GM10266 (cell line): ENCODE results near the gene NPRL2.

Experiments used
- DNase-seq: peaks from one replicate; pipeline ENCODE4 v3.0.0; 2012; ENCODE audit errors: extremely low spot score
- TF ChIP-seq, protein P1 (sequence below): IDR thresholded peaks from 2 replicates; pipeline ENCODE4 v1.5.1; 2012; ENCODE audit warnings: mild to moderate bottlenecking, low read depth; ENCODE audit not compliant: control insufficient read depth, insufficient read depth; ENCODE audit errors: missing control alignments

Gene NPRL2

DNA sequence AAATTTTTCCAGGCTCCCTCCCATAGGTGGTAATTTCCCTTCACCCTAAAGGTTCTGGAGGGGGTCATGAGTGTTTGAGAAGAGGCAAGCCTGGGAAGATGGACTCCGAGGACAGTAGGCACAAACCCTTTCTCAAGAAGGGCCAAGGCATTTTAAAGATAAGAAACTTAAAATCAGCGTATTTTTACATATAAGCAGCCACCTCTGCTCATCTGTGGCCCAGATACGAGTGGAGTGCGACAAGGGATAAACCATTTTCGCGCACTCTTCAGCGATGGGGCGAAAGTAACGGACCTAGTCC lies 10.5 kb downstream of the NPRL2 start:
- TF ChIP-seq, protein P1, sequence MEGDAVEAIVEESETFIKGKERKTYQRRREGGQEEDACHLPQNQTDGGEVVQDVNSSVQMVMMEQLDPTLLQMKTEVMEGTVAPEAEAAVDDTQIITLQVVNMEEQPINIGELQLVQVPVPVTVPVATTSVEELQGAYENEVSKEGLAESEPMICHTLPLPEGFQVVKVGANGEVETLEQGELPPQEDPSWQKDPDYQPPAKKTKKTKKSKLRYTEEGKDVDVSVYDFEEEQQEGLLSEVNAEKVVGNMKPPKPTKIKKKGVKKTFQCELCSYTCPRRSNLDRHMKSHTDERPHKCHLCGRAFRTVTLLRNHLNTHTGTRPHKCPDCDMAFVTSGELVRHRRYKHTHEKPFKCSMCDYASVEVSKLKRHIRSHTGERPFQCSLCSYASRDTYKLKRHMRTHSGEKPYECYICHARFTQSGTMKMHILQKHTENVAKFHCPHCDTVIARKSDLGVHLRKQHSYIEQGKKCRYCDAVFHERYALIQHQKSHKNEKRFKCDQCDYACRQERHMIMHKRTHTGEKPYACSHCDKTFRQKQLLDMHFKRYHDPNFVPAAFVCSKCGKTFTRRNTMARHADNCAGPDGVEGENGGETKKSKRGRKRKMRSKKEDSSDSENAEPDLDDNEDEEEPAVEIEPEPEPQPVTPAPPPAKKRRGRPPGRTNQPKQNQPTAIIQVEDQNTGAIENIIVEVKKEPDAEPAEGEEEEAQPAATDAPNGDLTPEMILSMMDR: no peak
- DNase-seq: no peak

DNA sequence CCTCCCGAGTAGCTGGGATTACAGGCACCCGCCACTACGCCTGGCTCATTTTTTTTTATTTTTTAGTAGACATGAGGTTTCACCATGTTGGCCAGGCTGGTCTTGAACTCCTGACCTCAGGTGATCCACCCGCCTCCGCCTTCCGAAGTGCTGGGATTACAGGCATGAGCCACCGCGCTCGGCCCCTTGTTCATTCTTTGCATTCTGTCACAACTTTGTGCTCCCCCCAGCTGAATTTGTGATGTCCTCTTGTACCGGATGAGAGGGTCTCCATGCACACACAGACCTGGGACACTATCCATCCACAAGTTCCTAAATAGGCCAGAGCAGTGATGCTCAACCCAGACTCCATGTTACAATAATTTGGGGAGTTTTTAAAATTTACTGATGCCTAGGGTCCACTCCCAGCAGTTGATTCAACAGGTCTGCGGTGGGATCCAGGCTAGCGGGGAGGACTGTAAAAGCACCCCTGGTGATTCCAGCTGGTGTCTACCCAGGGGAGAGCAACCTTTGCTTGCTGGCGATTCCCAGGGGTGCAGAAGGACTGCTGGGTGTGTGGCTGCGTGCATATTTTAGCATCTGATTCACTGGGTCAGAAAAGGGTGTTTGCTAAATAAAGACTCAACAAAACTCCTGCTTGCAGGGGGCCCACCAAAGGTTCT lies 11.0 kb downstream of the NPRL2 start:
- TF ChIP-seq, protein P1: no peak
- DNase-seq: no peak

DNA sequence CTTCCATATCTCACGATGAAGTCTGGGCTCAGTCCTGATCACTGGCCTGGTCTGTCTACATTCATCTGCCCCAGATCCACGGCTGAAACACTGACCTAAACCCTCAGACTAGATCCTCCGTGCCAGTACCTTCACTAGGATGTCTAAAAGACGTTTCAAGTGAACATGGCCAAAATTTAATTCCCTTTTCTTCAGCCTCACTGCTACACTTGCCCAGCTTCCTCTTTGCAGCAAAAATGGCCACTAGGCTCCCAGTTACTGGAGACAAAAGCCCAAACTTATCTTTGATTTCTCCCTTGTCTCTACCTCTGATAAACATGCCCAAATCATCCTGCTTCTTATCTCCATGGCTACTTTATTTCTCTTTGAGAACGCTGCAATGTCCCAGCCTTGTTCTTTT lies 11.6 kb downstream of the NPRL2 start:
- no peak for DNase-seq
- TF ChIP-seq, protein P1: no peak

DNA sequence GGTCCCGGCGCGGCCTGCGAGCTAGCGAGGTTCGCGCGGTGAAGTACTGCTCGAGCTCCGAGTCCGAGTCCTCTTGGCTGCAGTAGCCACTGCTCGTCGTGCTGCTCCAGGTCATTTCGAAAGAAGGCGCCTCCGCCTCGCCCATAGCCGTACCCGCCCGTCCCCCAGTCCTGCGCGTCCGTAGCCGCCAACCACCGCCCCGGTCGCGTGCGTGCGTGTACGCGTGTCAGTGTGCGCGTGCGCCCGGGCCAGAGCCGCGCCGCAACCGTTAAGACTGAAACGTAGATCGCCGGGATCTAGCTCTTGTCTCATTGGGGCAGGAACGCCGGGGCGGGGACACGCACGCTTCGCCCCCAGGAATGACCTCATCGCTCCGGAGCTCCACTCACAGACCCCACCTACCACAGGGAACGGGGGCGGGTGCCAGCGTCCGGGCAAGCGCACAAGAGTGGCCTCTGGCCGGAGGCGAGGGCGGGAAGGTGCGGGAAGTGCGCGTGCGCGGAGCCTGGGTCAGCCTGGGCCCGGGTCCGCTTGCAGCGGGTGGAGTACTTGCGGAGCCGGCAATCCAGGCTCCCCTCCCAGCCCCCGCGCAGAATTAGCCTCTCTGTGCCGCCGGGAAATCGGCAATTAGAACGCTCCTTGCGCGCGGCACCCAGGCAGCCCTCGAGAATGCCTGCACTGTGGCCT lies 13.3 kb downstream of the NPRL2 start:
- peak; percentile 99 for DNase-seq
- TF ChIP-seq, protein P1: no peak

DNA sequence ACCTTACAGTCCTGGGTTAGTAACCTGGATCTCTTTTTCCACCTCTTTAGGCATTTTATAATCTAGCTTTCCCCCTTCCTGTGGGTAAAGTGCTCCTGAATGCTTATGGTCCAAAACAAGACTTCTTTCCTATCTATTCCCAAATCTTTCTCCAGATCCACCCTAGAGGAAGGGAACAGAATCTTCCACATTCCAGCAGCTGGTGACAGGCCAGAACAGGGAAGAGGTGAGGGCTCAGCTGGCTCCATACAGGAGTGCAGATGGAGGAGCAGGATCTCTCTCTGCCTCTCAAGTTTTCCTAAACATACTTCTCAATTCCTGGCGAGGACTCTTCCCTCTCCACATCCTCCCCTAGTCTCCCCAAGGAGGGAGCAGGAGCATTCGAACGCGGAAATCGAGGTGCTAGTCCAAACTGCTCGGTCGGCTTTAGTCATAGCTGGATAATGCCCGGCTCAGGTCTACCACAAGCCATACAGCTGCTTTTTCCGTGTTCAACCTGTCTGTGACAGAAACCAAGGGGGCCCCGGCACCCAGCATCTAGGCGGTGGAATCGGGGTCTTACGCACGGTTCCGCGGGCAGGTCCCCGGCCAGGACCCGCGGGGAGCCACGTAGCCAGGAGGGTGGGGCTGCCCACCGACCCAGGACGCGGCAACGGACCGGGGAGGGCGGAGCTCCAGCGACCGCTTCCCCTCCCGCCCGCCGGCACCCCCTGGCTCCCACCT lies 14.0 kb downstream of the NPRL2 start:
- TF ChIP-seq, protein P1: no peak
- DNase-seq: peak; percentile 37

DNA sequence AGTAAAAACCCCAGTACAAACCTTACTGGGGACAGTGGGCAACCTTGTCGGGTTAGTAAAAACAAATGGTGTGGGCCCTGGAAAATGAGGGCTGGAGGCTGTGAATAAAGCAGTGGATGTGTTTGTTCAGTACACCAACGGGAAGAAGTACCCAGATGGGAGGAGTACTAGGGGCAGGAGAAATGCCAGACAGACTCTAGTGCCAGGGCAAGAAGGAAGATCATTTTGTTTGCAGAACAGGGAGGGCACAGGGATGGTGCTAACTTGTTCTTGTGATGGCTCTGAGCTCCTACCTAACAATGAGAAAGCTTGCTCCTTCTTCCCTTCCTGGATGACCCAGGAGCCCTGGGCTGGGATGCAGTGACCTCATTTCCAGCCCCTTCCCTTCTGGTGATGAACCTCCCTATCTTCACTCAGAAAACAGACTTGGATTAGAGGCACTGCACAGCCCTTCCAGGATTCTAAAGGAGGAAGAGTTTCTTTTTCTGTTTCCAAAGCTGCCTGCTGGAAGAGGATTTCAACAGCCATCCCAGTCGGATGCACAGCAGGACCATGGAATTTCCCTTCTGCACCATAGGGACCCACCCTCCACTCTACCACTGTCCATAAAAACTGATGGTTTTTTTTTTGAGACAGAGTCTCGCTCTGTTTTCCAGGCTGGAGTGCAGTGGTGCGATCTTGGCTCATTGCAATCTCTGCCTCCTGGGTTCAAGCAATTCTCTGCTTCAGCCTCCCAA lies 16.1 kb downstream of the NPRL2 start:
- TF ChIP-seq, protein P1: no peak
- DNase-seq: no peak
